Right atrium auricular region (tissue), 2 donors: Measurements from ENCODE around the gene ABCA9. TPM values are rescaled to one million over a fixed set of nuclear protein-coding genes. Genes with fewer than 3 reads are reported as not detected.

ENCODE experiments used
- DNase-seq: peaks from one replicate; pipeline ENCODE4 v3.0.0-alpha.2; 2019; ENCODE audit warnings: low spot score
- H3K27ac ChIP-seq, 2 donors: fragments of 200-600 bp; sonication (generic); 1 replicate in 1 of 2; 2 replicates in 1 of 2; pipeline ENCODE4 v1.5.1; 2016 to 2019
- H3K27me3 ChIP-seq, 2 donors: fragments of 200-600 bp; sonication (generic); one replicate each; pipeline versions ENCODE4 v1.5.1 to v1.6.0; 2017 to 2019
- H3K36me3 ChIP-seq: fragments of 200-600 bp; sonication (generic); one replicate; pipeline ENCODE4 v1.5.1; 2016
- H3K4me1 ChIP-seq, 2 donors: fragments of 200-600 bp; sonication (generic); one replicate each; pipeline versions ENCODE4 v1.5.1 to v1.6.0; 2017 to 2019
- H3K4me3 ChIP-seq, 2 donors: fragments of 200-600 bp; sonication (generic); 1 replicate in 1 of 2; 2 replicates in 1 of 2; pipeline ENCODE4 v1.5.1; 2017 to 2019; ENCODE audit warnings: mild to moderate bottlenecking in 1 of 2, moderate library complexity in 1 of 2
- H3K9me3 ChIP-seq, 2 donors: fragments of 200-600 bp; sonication (generic); one replicate each; pipeline ENCODE4 v1.5.1; 2019
- total RNA-seq, 2 donors: library from RNA; depleted of rRNA; stranded (reverse); fragments of >200 nt; gene quantifications; one replicate each; pipeline ENCODE4 v1.1.0, GENCODE V29; 2016
- TF ChIP-seq, protein P1 (sequence below), 2 donors: fragments of 200-600 bp; sonication (generic); IDR thresholded peaks; one replicate each; pipeline ENCODE4 v1.5.1; 2019; ENCODE audit warnings: antibody characterized with exemption in 2 of 2

Gene ABCA9
- total RNA-seq, 2 donors from 2014 or later = 11.3 to 11.8 TPM

DNA sequence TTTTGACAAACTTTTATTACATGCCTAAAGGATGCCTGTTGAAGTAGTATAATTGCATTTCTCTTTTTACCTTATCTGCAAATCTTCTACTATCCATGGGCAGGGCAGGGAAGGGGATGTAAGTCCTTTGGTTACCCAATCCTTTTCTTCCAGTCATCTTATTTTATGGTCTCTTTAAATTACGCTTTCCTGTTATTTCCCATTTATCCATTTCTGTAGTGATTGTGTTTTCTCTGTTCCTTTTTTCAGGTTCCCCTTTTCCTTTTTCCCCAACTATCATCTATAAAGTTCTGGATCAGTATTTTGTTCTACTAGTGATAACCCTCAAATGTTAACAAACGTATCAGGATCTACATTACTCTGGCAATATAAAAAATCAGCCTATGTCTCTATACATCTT is 3.3 kb upstream of the ABCA9 start:
- Histone ChIP-seq H3K9me3 (peaks cover 0 to 3% of the 10 kb centered on the region in 2 donors), H3K4me1 (no peaks in the 10 kb centered on the region), H3K27ac (no peak overlapping the region), H3K36me3 (no peaks in the 10 kb centered on the region), H3K27me3 (no peaks in the 10 kb centered on the region), H3K4me3 (no peak overlapping the region)
- TF ChIP-seq, protein P1, sequence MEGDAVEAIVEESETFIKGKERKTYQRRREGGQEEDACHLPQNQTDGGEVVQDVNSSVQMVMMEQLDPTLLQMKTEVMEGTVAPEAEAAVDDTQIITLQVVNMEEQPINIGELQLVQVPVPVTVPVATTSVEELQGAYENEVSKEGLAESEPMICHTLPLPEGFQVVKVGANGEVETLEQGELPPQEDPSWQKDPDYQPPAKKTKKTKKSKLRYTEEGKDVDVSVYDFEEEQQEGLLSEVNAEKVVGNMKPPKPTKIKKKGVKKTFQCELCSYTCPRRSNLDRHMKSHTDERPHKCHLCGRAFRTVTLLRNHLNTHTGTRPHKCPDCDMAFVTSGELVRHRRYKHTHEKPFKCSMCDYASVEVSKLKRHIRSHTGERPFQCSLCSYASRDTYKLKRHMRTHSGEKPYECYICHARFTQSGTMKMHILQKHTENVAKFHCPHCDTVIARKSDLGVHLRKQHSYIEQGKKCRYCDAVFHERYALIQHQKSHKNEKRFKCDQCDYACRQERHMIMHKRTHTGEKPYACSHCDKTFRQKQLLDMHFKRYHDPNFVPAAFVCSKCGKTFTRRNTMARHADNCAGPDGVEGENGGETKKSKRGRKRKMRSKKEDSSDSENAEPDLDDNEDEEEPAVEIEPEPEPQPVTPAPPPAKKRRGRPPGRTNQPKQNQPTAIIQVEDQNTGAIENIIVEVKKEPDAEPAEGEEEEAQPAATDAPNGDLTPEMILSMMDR (IDR thresholded peaks at IDR 0.05) = no peak
- no peak for DNase-seq

DNA sequence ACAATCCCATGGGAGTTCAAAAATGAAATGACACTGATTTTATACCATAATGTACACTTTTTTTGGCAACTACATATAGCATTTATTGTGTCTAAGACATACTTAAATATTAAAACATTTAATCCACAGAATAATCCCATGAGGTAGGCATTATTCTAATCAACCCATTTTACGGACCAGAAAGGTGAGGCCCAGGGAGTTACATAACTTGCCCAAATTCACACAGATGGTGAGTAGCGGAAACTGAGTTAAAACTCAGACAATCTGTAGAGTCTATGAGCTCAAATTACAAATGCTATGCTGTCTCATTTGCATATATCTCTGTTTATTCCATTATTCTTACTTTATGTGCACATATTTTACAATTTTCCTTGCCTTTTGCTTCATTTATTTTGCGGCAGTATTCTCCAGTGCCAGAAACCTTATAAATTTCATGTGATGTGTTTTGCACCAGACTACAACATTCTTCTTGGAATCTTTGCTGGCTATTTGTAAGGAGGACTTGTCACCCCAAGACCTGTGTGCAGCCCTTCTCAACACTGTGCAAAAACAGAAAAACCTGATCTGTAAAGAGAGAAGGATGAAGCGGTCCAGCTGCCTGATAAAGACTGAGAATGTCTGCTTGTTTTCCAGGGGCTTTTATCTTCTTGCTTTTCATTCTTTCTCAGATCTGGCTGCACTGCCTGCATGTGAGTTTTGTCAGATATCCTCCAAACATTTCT is 2.3 kb upstream of the ABCA9 start:
- Histone ChIP-seq H3K27me3 (no peaks in the 10 kb centered on the region), H3K36me3 (no peaks in the 10 kb centered on the region), H3K27ac (peak overlapping the region in 1 of 2 donors; percentile 7), H3K9me3 (peaks cover 0 to 3% of the 10 kb centered on the region in 2 donors), H3K4me1 (no peaks in the 10 kb centered on the region), H3K4me3 (no peak overlapping the region)
- no peak for DNase-seq
- TF ChIP-seq, protein P1 (IDR thresholded peaks at IDR 0.05) = no peak

DNA sequence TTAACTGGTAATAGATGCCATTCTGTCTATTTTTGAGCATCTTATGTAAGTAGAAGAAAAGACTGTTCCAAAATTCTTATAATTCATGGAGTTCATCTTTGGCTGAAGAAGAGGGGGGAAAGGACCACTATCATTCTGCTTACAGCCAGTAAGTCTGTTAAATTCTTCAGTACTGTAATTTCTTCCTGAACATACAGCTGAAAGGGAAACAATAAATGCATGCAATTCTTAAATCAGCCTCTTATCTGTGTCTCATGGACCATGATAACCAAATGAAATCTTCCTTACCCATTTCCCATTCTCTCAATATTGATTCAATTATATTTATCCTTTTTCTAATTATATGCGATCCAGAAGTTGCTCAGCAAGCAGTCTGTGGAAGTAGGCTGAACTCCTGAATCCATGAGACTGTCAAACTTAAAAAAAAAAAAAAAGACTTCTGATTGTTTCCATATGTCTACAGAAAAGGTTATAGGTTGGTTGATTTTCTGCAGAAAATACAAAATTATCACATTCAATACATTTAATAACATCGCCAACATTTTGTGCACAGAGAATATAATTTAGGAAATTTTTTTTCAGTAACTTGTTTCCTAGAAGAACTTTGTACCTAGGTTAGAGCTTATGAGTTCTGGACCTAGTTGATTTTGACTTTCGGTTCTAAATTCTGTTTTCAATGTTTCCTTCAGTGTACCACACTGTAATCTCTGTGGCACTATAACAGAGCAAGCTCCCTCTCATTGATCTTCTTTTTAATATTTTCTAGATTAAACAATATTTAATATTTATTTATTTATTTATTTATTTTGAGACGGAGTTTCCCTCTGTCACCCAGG is 1.2 kb upstream of the ABCA9 start:
- Histone ChIP-seq H3K9me3 (peaks cover 0 to 3% of the 10 kb centered on the region in 2 donors), H3K36me3 (peaks cover 8% of the 10 kb centered on the region), H3K27me3 (no peaks in the 10 kb centered on the region), H3K4me1 (no peaks in the 10 kb centered on the region), H3K27ac (peak overlapping the region; percentile 8 to 59), H3K4me3 (no peak overlapping the region)
- DNase-seq = no peak
- TF ChIP-seq, protein P1 (IDR thresholded peaks at IDR 0.05) = no peak

DNA sequence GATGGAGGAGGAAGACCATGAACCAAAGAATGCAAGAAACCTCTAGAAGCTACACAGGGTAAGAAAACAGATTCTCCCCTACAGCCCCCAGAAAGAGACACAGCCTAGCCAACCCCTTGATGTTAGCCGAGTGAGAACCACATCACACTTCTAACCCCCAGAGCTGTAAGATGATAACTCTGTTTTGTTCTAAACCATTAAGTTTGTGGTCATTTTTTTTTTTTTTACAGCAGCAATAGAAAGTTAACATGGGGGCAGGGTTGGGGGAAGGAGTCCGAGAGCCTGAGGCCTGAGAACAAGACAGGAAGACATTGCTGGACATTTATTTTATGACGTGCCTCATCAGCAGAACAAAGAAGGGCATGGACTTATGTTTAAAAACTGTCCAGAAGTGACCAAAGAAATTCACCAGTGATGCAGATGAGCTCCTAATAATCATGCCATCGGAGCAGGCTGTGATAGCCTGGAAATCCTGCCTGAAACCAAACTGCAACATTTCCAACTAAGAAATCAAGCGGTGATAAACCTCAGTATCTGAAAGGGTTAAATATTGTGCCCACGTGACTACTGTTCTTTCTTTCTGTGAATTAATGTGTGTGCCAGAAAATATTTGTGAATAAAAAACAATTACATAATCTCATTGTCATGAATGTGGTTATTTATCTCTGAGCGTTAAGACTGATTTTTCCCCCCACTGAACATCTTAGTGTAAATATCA is 1.1 kb downstream of the ABCA9 start:
- Histone ChIP-seq H3K9me3 (peaks cover 0 to 19% of the 10 kb centered on the region in 2 donors), H3K27me3 (no peaks in the 10 kb centered on the region), H3K4me3 (peak overlapping the region; percentile 10 to 21), H3K36me3 (peaks cover 8% of the 10 kb centered on the region), H3K27ac (peak overlapping the region; percentile 57 to 59), H3K4me1 (no peaks in the 10 kb centered on the region)
- TF ChIP-seq, protein P1 (IDR thresholded peaks at IDR 0.05) = no peak
- no peak for DNase-seq

DNA sequence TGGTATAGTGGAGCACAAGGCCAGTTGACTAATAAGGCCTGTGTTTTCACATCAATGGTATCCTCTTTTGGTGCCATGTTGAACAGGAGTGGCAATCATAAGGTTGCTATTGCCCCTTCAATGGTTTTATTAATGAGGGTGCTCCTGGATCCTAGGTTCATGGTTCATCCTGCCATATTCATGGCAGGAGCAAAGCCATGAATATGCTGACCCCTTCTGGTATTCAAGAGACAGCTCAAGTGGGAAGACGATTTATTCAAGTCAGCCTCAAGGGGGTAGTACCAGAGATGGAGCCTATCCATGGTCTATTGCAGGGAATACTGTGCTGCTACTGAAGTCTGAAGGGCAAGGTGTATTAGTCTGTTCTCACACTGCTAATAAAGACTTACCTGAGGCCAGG is 2.6 kb downstream of the ABCA9 start:
- Histone ChIP-seq H3K4me1 (no peaks in the 10 kb centered on the region), H3K36me3 (peaks cover 8% of the 10 kb centered on the region), H3K4me3 (no peak overlapping the region), H3K27me3 (no peaks in the 10 kb centered on the region), H3K9me3 (peaks cover 0 to 31% of the 10 kb centered on the region in 2 donors), H3K27ac (no peak overlapping the region)
- TF ChIP-seq, protein P1 (IDR thresholded peaks at IDR 0.05) = no peak
- no peak for DNase-seq
